Measurements from ENCODE around the gene CNTROB.

- TF ChIP-seq CTCF (IDR thresholded peaks at IDR 0.05) = no peak
- no peak for TF ChIP-seq POLR2A (IDR thresholded peaks at IDR 0.05)
- TF ChIP-seq POLR2AphosphoS5 (IDR thresholded peaks at IDR 0.05) = no peak
Measured at GRCh38 chr17:7915179-7915610, 16.8 kb upstream of the CNTROB start.

All from breast epithelium (tissue), 3 donors.